HL-60 (cell line): Measurements from ENCODE around the gene EYS.

ENCODE experiments used
- DNase-seq, 2 experiments: peaks; one replicate each; pipeline ENCODE4 v3.0.0-alpha.2; 2010 to 2020; ENCODE audit warnings: low read depth in 1 of 2, low spot score in 1 of 2
- H3K27ac ChIP-seq: fragments of 250-450 bp; sonication (Bioruptor Pico); replicated peaks from 2 replicates; pipeline ENCODE4 v1.5.1; 2020; ENCODE audit warnings: mild to moderate bottlenecking, moderate library complexity
- H3K27me3 ChIP-seq: fragments of 250-450 bp; sonication (Bioruptor Pico); 2 replicates; pipeline ENCODE4 v1.5.1; 2021; ENCODE audit warnings: mild to moderate bottlenecking, moderate library complexity; ENCODE audit not compliant: insufficient read depth, poor library complexity, severe bottlenecking
- H3K4me3 ChIP-seq: replicated peaks from 2 replicates; pipeline ENCODE4 v1.5.1; 2011; ENCODE audit warnings: mild to moderate bottlenecking, control low read depth, low read length; ENCODE audit not compliant: insufficient read depth
- CTCF ChIP-seq: IDR thresholded peaks from one replicate; pipeline ENCODE4 v1.5.1; 2011; ENCODE audit warnings: low read length, control low read depth, inconsistent platforms; ENCODE audit not compliant: insufficient read depth
- GABPA ChIP-seq: IDR thresholded peaks from 2 replicates; pipeline ENCODE4 v1.6.1; 2012; ENCODE audit warnings: low read depth
- POLR2AphosphoS5 ChIP-seq: IDR thresholded peaks from 2 replicates; pipeline ENCODE4 v1.6.1; 2012; ENCODE audit warnings: low read depth
- REST ChIP-seq: IDR thresholded peaks from 2 replicates; pipeline ENCODE4 v1.6.1; 2012; ENCODE audit warnings: low read depth; ENCODE audit not compliant: insufficient replicate concordance
- SPI1 ChIP-seq: IDR thresholded peaks from 2 replicates; pipeline ENCODE4 v1.6.1; 2012; ENCODE audit warnings: low read depth, mild to moderate bottlenecking, borderline replicate concordance

Gene EYS

GRCh38 chr6:64729522-64729921, 977.5 kb downstream of the EYS start:
- TF ChIP-seq CTCF = no peak
- no peak for TF ChIP-seq POLR2AphosphoS5
- TF ChIP-seq REST = no peak
- TF ChIP-seq GABPA = no peak
- no peak for TF ChIP-seq SPI1
- no peak overlapping the region for H3K27ac ChIP-seq
- H3K27me3 ChIP-seq = no peaks in the 10 kb centered on the region
- DNase-seq = no peak
- H3K4me3 ChIP-seq = no peak overlapping the region

GRCh38 chr6:64727075-64727474, 980.0 kb downstream of the EYS start:
- Histone ChIP-seq H3K27me3 (no peaks in the 10 kb centered on the region), H3K27ac (no peak overlapping the region), H3K4me3 (no peak overlapping the region)
- no peak for DNase-seq
- no peak for TF ChIP-seq GABPA
- TF ChIP-seq SPI1 = no peak
- no peak for TF ChIP-seq CTCF
- TF ChIP-seq POLR2AphosphoS5 = no peak
- no peak for TF ChIP-seq REST

- no peak overlapping the region for H3K27ac ChIP-seq
- TF ChIP-seq CTCF (no peak), REST (no peak), SPI1 (no peak), POLR2AphosphoS5 (no peak), GABPA (no peak)
- H3K4me3 ChIP-seq = no peak overlapping the region
- H3K27me3 ChIP-seq = no peaks in the 10 kb centered on the region
- DNase-seq = no peak
Observed at GRCh38 chr6:64724091-64724490, 982.9 kb downstream of the EYS start.
